Measurements from ENCODE around the gene CASTOR2. TPM values are rescaled to one million over a fixed set of nuclear protein-coding genes. Genes with fewer than 3 reads are reported as not detected.

CASTOR2 gene
- total and polyA plus RNA-seq, 2 of the 13 experiments (the other 11 are each of a cell fraction or from before 2014, with no cell fraction given) = 7.0 to 8.7 TPM

DNA sequence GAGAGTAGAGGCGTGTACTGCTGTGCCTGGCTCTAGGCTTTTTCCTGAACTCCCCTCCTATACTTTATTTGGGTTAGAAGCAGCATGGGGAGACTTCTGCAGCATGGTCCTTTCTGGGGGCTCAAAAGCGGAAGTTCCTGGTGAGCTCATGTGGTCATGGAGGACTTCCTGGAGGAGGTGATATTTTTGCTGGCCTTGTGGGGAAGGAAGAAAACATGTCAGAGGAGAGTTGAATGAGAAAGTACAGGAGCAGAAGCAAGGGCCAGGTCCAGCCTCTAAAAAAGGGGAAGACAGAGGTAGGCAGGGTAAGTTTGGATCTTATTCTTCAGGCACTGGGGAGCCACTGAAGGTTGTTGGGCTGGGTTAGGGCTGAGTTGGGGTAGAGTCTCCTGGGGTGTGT, 45.5 kb downstream of the CASTOR2 start (continued):
- TF ChIP-seq, protein P1, sequence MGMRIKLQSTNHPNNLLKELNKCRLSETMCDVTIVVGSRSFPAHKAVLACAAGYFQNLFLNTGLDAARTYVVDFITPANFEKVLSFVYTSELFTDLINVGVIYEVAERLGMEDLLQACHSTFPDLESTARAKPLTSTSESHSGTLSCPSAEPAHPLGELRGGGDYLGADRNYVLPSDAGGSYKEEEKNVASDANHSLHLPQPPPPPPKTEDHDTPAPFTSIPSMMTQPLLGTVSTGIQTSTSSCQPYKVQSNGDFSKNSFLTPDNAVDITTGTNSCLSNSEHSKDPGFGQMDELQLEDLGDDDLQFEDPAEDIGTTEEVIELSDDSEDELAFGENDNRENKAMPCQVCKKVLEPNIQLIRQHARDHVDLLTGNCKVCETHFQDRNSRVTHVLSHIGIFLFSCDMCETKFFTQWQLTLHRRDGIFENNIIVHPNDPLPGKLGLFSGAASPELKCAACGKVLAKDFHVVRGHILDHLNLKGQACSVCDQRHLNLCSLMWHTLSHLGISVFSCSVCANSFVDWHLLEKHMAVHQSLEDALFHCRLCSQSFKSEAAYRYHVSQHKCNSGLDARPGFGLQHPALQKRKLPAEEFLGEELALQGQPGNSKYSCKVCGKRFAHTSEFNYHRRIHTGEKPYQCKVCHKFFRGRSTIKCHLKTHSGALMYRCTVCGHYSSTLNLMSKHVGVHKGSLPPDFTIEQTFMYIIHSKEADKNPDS (CRISPR knock-in tag; IDR thresholded peaks at IDR 0.05) = no peak
- TF ChIP-seq, protein P2, sequence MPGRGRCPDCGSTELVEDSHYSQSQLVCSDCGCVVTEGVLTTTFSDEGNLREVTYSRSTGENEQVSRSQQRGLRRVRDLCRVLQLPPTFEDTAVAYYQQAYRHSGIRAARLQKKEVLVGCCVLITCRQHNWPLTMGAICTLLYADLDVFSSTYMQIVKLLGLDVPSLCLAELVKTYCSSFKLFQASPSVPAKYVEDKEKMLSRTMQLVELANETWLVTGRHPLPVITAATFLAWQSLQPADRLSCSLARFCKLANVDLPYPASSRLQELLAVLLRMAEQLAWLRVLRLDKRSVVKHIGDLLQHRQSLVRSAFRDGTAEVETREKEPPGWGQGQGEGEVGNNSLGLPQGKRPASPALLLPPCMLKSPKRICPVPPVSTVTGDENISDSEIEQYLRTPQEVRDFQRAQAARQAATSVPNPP (CRISPR knock-in tag; IDR thresholded peaks at IDR 0.05) = no peak
- TF ChIP-seq ZFX (CRISPR knock-in tag; IDR thresholded peaks at IDR 0.05; ENCODE audit: low read depth) = no peak
- TF ChIP-seq, protein P3, sequence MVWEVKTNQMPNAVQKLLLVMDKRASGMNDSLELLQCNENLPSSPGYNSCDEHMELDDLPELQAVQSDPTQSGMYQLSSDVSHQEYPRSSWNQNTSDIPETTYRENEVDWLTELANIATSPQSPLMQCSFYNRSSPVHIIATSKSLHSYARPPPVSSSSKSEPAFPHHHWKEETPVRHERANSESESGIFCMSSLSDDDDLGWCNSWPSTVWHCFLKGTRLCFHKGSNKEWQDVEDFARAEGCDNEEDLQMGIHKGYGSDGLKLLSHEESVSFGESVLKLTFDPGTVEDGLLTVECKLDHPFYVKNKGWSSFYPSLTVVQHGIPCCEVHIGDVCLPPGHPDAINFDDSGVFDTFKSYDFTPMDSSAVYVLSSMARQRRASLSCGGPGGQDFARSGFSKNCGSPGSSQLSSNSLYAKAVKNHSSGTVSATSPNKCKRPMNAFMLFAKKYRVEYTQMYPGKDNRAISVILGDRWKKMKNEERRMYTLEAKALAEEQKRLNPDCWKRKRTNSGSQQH (CRISPR knock-in tag; IDR thresholded peaks at IDR 0.05; ENCODE audit: low read depth) = no peak

DNA sequence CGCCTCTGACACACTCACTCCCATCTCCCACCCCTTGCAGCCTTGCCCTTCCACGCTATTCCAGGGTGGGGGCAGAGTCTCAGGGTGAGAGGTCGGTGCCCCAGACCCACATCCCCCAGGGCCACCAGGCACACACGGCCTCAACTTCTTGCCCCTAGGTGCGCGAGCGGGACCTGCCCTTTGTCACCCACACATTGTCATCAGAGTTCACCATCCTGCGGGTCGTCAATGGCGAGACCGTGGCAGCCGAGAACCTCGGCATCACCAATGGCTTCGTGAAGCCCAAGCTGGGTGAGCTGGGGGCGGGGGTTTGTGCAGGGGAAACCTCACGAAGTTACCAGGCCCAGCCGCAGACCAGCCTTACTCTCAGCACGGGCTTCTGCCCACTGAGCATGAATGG, 53.3 kb downstream of the CASTOR2 start:
- TF ChIP-seq GZF1 (CRISPR knock-in tag; IDR thresholded peaks at IDR 0.05) = no peak
- TF ChIP-seq, protein P4, sequence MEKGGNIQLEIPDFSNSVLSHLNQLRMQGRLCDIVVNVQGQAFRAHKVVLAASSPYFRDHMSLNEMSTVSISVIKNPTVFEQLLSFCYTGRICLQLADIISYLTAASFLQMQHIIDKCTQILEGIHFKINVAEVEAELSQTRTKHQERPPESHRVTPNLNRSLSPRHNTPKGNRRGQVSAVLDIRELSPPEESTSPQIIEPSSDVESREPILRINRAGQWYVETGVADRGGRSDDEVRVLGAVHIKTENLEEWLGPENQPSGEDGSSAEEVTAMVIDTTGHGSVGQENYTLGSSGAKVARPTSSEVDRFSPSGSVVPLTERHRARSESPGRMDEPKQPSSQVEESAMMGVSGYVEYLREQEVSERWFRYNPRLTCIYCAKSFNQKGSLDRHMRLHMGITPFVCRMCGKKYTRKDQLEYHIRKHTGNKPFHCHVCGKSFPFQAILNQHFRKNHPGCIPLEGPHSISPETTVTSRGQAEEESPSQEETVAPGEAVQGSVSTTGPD (CRISPR knock-in tag; IDR thresholded peaks at IDR 0.05) = no peak
- DNase-seq (ENCODE audit: low spot score) (no peak), FAIRE-seq (no peak), ATAC-seq (no peak)
- Histone ChIP-seq H3K9ac (ENCODE audit: insufficient read depth, low read depth, low read length) (no peak overlapping the region), H3K27me3 (ENCODE audit: control insufficient read depth in 1 of 2, insufficient read depth in 2 of 2, low read length in 2 of 2) (no peaks in the 10 kb centered on the region), H3K4me1 (ENCODE audit: insufficient read depth, low read length) (no peaks in the 10 kb centered on the region), H3K4me3 (replicated peaks in 1 of 3; ENCODE audit: insufficient read depth in 1 of 3, low read depth in 2 of 3, low read length in 3 of 3) (no peak overlapping the region), H3K36me3 (replicated peaks in 1 of 2; ENCODE audit: control insufficient read depth in 1 of 2, insufficient read depth in 2 of 2, low read length in 2 of 2) (peaks cover 6 to 15% of the 10 kb centered on the region in 2 experiments; a peak in 4 of 5 replicates), H3K27ac (ENCODE audit: extremely low read length, insufficient read depth, low read length) (no peak overlapping the region), H4K20me1 (ENCODE audit: insufficient read depth, low read length) (no peaks in the 10 kb centered on the region), H3K9me3 (ENCODE audit: low read length) (no peaks in the 10 kb centered on the region), H3K79me2 (ENCODE audit: insufficient read depth, low read length) (no peaks in the 10 kb centered on the region), H3K4me2 (ENCODE audit: low read depth, low read length) (no peak overlapping the region), H2AFZ (ENCODE audit: low read length) (no peak overlapping the region)
- 98% methylated on average over 9 of the region's 18 CpGs for WGBS (ENCODE audit: low lambda C conversion rate)
- intact Hi-C loops (cut with micrococcal nuclease; ENCODE audit: unreplicated experiment) (no loop called here), in situ Hi-C loops (cut with HindIII; ENCODE audit: extremely low pct_ligation_motif_present, low pct_unique_long_range_greater_than_20kb) (no loop called here)
- ChIA-PET CTCF (ENCODE audit: low intra/inter-chr PET ratio, low total read pairs) (no interaction called here), POLR2A (no interaction called here)
- no TSS peak for BruUV-seq (replicated peaks)

Measured in HepG2 (cell line).